IMR-90 (cell line): ENCODE data around the gene ZNF410. TPM values are rescaled to one million over a fixed set of nuclear protein-coding genes. Genes with fewer than 3 reads are reported as not detected.

Experiments used
- ATAC-seq: fragments of 200-7000 bp; cut with Tn5 transposase; 2 replicates; pipeline ENCODE4 v1.9.1; 2020; ENCODE audit warnings: low read depth, mild to moderate bottlenecking, moderate library complexity
- BruUV-seq: library from RNA; stranded (reverse); fragments of 400-500 nt; replicated peaks from 2 replicates; lab custom pipeline; 2021; lab: Mats Ljungman, UMichigan
- CTCF ChIA-PET: fragments of 300-600 bp; formaldehyde crosslinking; extraction: SDS; loops from one replicate; lab custom pipeline; 2021; ENCODE audit warnings: antibody characterized with exemption; lab: Yijun Ruan, JAX
- POLR2A ChIA-PET: fragments of 300-600 bp; sonication (Branson Sonifier 250); formaldehyde crosslinking; loops from one replicate; lab custom pipeline; 2022; ENCODE audit warnings: antibody characterized with exemption; ENCODE audit not compliant: unreplicated experiment; lab: Charles Lee
- DNase-seq: peaks from one replicate; pipeline ENCODE4 v3.0.0; 2013
- H2AFZ ChIP-seq: replicated peaks from 2 replicates; pipeline ENCODE3; 2013; ENCODE audit warnings: low read length, mild to moderate bottlenecking; ENCODE audit not compliant: poor library complexity
- H2AK5ac ChIP-seq: 2 replicates; pipeline ENCODE4 v1.6.1; 2013; ENCODE audit warnings: low read depth, low read length, inconsistent platforms
- H2AK9ac ChIP-seq: replicated peaks from 2 replicates; pipeline ENCODE3; 2013; ENCODE audit warnings: mild to moderate bottlenecking, low read depth, low read length, moderate library complexity; ENCODE audit not compliant: poor library complexity
- H2BK120ac ChIP-seq: 2 replicates; pipeline ENCODE4 v1.6.1; 2013; ENCODE audit warnings: low read depth, low read length, inconsistent platforms
- H2BK15ac ChIP-seq: 3 replicates; pipeline ENCODE4 v1.6.1; 2013; ENCODE audit warnings: low read depth, low read length, inconsistent platforms
- H2BK20ac ChIP-seq: 2 replicates; pipeline ENCODE4 v1.6.1; 2013; ENCODE audit warnings: low read depth, mild to moderate bottlenecking, inconsistent platforms, low read length, moderate library complexity
- H2BK5ac ChIP-seq: 2 replicates; pipeline ENCODE4 v1.6.1; 2013; ENCODE audit warnings: mild to moderate bottlenecking, low read depth, low read length, inconsistent platforms; ENCODE audit not compliant: poor library complexity, severe bottlenecking
- H3K14ac ChIP-seq: replicated peaks from 2 replicates; pipeline ENCODE4 v1.6.1; 2013; ENCODE audit warnings: low read depth, low read length, inconsistent platforms
- H3K18ac ChIP-seq: 2 replicates; pipeline ENCODE4 v1.6.1; 2013; ENCODE audit warnings: low read depth, low read length, control low read depth
- H3K23ac ChIP-seq: 2 replicates; pipeline ENCODE4 v1.6.1; 2013; ENCODE audit warnings: low read depth, low read length, inconsistent platforms
- H3K27ac ChIP-seq: 2 replicates; pipeline ENCODE4 v1.5.1; 2013; ENCODE audit warnings: mild to moderate bottlenecking, control low read depth, low read length; ENCODE audit not compliant: insufficient read depth
- H3K27me3 ChIP-seq: 2 replicates; pipeline ENCODE4 v1.6.1; 2013; ENCODE audit warnings: low read length; ENCODE audit not compliant: control insufficient read depth, insufficient read depth
- H3K36me3 ChIP-seq: 2 replicates; pipeline ENCODE4 v1.6.1; 2013; ENCODE audit warnings: low read length, mixed read lengths; ENCODE audit not compliant: control insufficient read depth, insufficient read depth
- H3K4ac ChIP-seq: 2 replicates; pipeline ENCODE4 v1.6.1; 2013; ENCODE audit warnings: low read depth, low read length, inconsistent platforms
- H3K4me1 ChIP-seq: 2 replicates; pipeline ENCODE4 v1.6.1; 2013; ENCODE audit warnings: low read length, mixed read lengths; ENCODE audit not compliant: control insufficient read depth, insufficient read depth
- H3K4me2 ChIP-seq: 2 replicates; pipeline ENCODE4 v1.6.1; 2013; ENCODE audit warnings: low read depth, mild to moderate bottlenecking, control low read depth, low read length, moderate library complexity
- H3K4me3 ChIP-seq: 2 replicates; pipeline ENCODE4 v1.5.1; 2013; ENCODE audit warnings: low read depth, mild to moderate bottlenecking, control low read depth, low read length, moderate library complexity; ENCODE audit not compliant: insufficient read depth
- H3K56ac ChIP-seq: 2 replicates; pipeline ENCODE4 v1.6.1; 2013; ENCODE audit warnings: low read length, inconsistent platforms; ENCODE audit not compliant: insufficient read depth; ENCODE audit errors: extremely low read depth
- H3K79me1 ChIP-seq, 2 experiments: 2 replicates each; pipeline ENCODE4 v1.6.1; 2013; ENCODE audit warnings: low read length in 2 of 2, inconsistent platforms in 1 of 2, low read depth in 1 of 2
- H3K9ac ChIP-seq: 2 replicates; pipeline ENCODE4 v1.6.1; 2013; ENCODE audit warnings: low read depth, low read length, control low read depth
- H3K9me1 ChIP-seq: 2 replicates; pipeline ENCODE4 v1.6.1; 2013; ENCODE audit warnings: low read length, inconsistent platforms; ENCODE audit not compliant: insufficient read depth
- H3K9me3 ChIP-seq: 2 replicates; pipeline ENCODE4 v1.6.1; 2013; ENCODE audit warnings: low read length; ENCODE audit not compliant: control insufficient read depth, insufficient read depth
- H4K20me1 ChIP-seq: 2 replicates; pipeline ENCODE4 v1.6.1; 2013; ENCODE audit warnings: low read length, inconsistent platforms; ENCODE audit not compliant: insufficient read depth
- H4K5ac ChIP-seq: 2 replicates; pipeline ENCODE4 v1.6.1; 2013; ENCODE audit warnings: mild to moderate bottlenecking, low read depth, low read length, control low read depth
- H4K8ac ChIP-seq, 2 experiments: 2 replicates each; pipeline ENCODE4 v1.6.1; 2013; ENCODE audit warnings: low read depth in 2 of 2, low read length in 2 of 2, control low read depth in 1 of 2, inconsistent platforms in 1 of 2
- H4K91ac ChIP-seq: 2 replicates; pipeline ENCODE4 v1.6.1; 2013; ENCODE audit warnings: low read depth, low read length, inconsistent platforms; ENCODE audit not compliant: insufficient read depth
- BHLHE40 ChIP-seq: fragments of 150-350 bp; IDR thresholded peaks from 2 replicates; pipeline ENCODE4 v1.6.1; 2016; ENCODE audit warnings: mild to moderate bottlenecking, low read depth, low read length
- MAFK ChIP-seq: IDR thresholded peaks from 2 replicates; pipeline ENCODE4 v1.6.1; 2012; ENCODE audit warnings: low read depth, low read length, improper control_type of control experiment
- MXI1 ChIP-seq: IDR thresholded peaks from 2 replicates; pipeline ENCODE4 v1.6.1; 2012; ENCODE audit warnings: low read depth, mild to moderate bottlenecking, low read length, moderate library complexity, borderline replicate concordance
- RFX5 ChIP-seq: IDR thresholded peaks from 2 replicates; pipeline ENCODE4 v1.8.0; 2012; ENCODE audit warnings: low read depth, mild to moderate bottlenecking, low read length, moderate library complexity
- SMC3 ChIP-seq: fragments of 150-350 bp; IDR thresholded peaks from 2 replicates; pipeline ENCODE4 v1.6.1; 2016; ENCODE audit warnings: low read depth, mild to moderate bottlenecking, antibody characterized with exemption, low read length, moderate library complexity
- WGBS, 2 experiments: methylation state at CpG; one replicate each; pipeline versions ENCODE4 v1.1.5 to v1.1.7; 2013; ENCODE audit warnings: missing lambda C conversion rate in 2 of 2; ENCODE audit not compliant: insufficient read length in 1 of 2; ENCODE audit errors: extremely low coverage in 2 of 2; 5-methylcytosine and 5-hydroxymethylcytosine counted together
- dilution Hi-C: fragments of 300-500 bp; cut with HindIII; formaldehyde crosslinking; loops from one replicate; pipeline ENCODE4 v1.14.3; 2018; ENCODE audit warnings: low sequenced_read_pairs; ENCODE audit not compliant: unreplicated experiment
- in situ Hi-C: fragments of 300-500 bp; cut with MboI; formaldehyde crosslinking; loops from 3 replicates; pipeline ENCODE4 v1.14.3; 2019; ENCODE audit warnings: low sequenced_read_pairs, inconsistent platforms, mixed read lengths
- intact Hi-C: fragments of 100-400 bp; cut with micrococcal nuclease; formaldehyde crosslinking; loops from 2 replicates; pipeline ENCODE4 v1.10.0; 2022
- polyA plus RNA-seq, 3 experiments: library from polyadenylated mRNA; depleted of rRNA; stranded (reverse); fragments of >200 nt; gene quantifications; 2 replicates each; pipeline ENCODE4 v1.2.3, GENCODE V29; 2012; ENCODE audit warnings: low replicate concordance in 1 of 3
- total RNA-seq: library from RNA; depleted of rRNA; stranded (reverse); fragments of >200 nt; gene quantifications from 2 replicates; pipeline ENCODE4 v1.2.3, GENCODE V29; 2012
- TF ChIP-seq, protein P1 (sequence below): conservative IDR thresholded peaks from 2 replicates; pipeline ENCODE4 v1.5.1; 2012; ENCODE audit warnings: mild to moderate bottlenecking, low read depth, low read length, improper control_type of control experiment
- TF ChIP-seq, protein P2 (sequence below): fragments of 150-350 bp; IDR thresholded peaks from 2 replicates; pipeline ENCODE4 v1.6.1; 2017; ENCODE audit warnings: mild to moderate bottlenecking, antibody characterized with exemption, low read length, low read depth

Gene ZNF410
- total and polyA plus RNA-seq, 2 of the 4 experiments (the other 2 are of a cell fraction): 27.9 to 89.1 TPM

DNA sequence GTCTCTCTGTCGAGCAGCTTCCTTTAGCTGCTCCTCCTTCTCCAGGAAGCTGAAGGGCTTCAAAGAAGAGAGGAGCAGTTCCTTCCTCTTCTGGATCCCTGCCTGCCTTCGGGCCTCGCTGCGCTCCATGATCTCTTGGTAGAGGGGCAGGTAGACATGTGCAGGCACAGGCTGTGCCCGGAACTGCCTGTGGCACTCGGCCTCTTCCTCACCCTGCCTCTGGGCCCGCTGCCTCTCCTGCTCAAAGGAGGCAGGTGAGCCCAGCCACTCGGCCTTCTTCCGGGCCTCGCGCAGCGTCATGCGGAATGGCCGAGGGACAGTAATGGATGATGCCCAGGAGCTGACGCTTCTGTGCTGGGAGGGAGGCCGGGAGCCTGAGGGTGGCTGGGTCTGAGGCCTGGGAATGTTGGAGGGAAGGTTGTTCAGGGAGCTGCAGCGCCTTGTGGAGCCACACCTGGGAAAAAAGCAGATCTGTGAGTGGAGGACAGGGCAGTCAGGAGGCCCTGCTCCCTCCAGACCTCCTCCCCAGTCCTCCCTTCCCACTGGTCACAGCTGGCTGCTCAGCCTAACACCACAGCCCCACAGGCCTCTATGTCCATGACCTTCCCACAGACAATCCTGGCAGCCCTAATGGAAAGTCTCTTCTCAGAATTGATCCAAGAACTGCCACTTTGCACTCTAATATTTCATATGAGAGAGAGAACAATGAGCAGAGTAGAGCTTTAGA lies 57.9 kb downstream of the ZNF410 start:
- no peak overlapping the region for H3K14ac ChIP-seq
- H3K27me3 ChIP-seq: no peaks in the 10 kb centered on the region
- no peak overlapping the region for H4K8ac ChIP-seq
- no TSS peak for BruUV-seq
- peaks cover 3% of the 10 kb centered on the region for H3K9me1 ChIP-seq
- no peaks in the 10 kb centered on the region for H3K79me1 ChIP-seq
- H3K4me3 ChIP-seq: no peak overlapping the region
- H2BK5ac ChIP-seq: no peak overlapping the region
- H4K5ac ChIP-seq: no peak overlapping the region
- no peak overlapping the region for H3K4me2 ChIP-seq
- intact Hi-C loops: no loop called here
- CTCF ChIA-PET: no interaction called here
- no peak overlapping the region for H3K4ac ChIP-seq
- no peaks in the 10 kb centered on the region for H4K20me1 ChIP-seq
- no peak for ATAC-seq
- POLR2A ChIA-PET: interaction anchor here (0.5 kb wide), 1 partner anchor 9 kb away, joined by 3 read pairs; no protein-coding TSS in a partner anchor
- TF ChIP-seq RFX5 (no peak), MAFK (no peak), MXI1 (no peak), BHLHE40 (no peak), SMC3 (no peak)
- TF ChIP-seq, protein P1, sequence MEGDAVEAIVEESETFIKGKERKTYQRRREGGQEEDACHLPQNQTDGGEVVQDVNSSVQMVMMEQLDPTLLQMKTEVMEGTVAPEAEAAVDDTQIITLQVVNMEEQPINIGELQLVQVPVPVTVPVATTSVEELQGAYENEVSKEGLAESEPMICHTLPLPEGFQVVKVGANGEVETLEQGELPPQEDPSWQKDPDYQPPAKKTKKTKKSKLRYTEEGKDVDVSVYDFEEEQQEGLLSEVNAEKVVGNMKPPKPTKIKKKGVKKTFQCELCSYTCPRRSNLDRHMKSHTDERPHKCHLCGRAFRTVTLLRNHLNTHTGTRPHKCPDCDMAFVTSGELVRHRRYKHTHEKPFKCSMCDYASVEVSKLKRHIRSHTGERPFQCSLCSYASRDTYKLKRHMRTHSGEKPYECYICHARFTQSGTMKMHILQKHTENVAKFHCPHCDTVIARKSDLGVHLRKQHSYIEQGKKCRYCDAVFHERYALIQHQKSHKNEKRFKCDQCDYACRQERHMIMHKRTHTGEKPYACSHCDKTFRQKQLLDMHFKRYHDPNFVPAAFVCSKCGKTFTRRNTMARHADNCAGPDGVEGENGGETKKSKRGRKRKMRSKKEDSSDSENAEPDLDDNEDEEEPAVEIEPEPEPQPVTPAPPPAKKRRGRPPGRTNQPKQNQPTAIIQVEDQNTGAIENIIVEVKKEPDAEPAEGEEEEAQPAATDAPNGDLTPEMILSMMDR: no peak
- TF ChIP-seq, protein P2, sequence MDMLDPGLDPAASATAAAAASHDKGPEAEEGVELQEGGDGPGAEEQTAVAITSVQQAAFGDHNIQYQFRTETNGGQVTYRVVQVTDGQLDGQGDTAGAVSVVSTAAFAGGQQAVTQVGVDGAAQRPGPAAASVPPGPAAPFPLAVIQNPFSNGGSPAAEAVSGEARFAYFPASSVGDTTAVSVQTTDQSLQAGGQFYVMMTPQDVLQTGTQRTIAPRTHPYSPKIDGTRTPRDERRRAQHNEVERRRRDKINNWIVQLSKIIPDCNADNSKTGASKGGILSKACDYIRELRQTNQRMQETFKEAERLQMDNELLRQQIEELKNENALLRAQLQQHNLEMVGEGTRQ: no peak
- H2BK120ac ChIP-seq: no peak overlapping the region
- no peak overlapping the region for H3K23ac ChIP-seq
- H2AK9ac ChIP-seq: peak overlapping the region; percentile 37
- peaks cover 14% of the 10 kb centered on the region for H3K36me3 ChIP-seq
- no peak overlapping the region for H2AK5ac ChIP-seq
- H3K4me1 ChIP-seq: peaks cover 8% of the 10 kb centered on the region
- H2BK15ac ChIP-seq: no peak overlapping the region
- dilution Hi-C loops: no loop called here
- H2BK20ac ChIP-seq: no peak overlapping the region
- H3K9ac ChIP-seq: no peak overlapping the region
- no peak for DNase-seq
- no peaks in the 10 kb centered on the region for H3K9me3 ChIP-seq
- H3K27ac ChIP-seq: no peak overlapping the region
- no peak overlapping the region for H3K18ac ChIP-seq
- H4K91ac ChIP-seq: no peak overlapping the region
- in situ Hi-C loops: no loop called here
- no peak overlapping the region for H2AFZ ChIP-seq
- WGBS, 2 experiments: 100% methylated on average over 1 of the region's 17 CpGs; no CpG with 5 or more reads in 1 of the 2 experiments
- no peak overlapping the region for H3K56ac ChIP-seq
